Activated T-cell treated with anti-CD3 and anti-CD28 coated beads, Interleukin-2, amount 50 U/mL, for 72 hours (primary cell): ENCODE measurements around the gene ERC1. TPM values are rescaled to one million over a fixed set of nuclear protein-coding genes. Genes with fewer than 3 reads are reported as not detected.

ENCODE experiments used
- ATAC-seq, 2 donors: fragments of 150-1000 bp; cut with Tn5 transposase; replicated peaks in 1 of 2; 2 replicates each; pipeline ENCODE4 v1.10.0; 2021; ENCODE audit warnings: moderate library complexity in 2 of 2, mild to moderate bottlenecking in 1 of 2
- DNase-seq, 2 donors: peaks; one replicate each; pipeline ENCODE4 v3.0.0; 2021 to 2022; ENCODE audit warnings: mixed read lengths in 1 of 2
- H3K27ac Mint-ChIP-seq: one replicate; pipeline ENCODE4 v1.8.0; 2022; ENCODE audit warnings: mild to moderate bottlenecking, moderate library complexity, mixed read lengths
- H3K27me3 Mint-ChIP-seq: one replicate; pipeline ENCODE4 v1.8.0; 2022; ENCODE audit warnings: low read depth, mixed read lengths
- H3K36me3 Mint-ChIP-seq, 2 donors: one replicate each; pipeline ENCODE4 v1.8.0; 2022; ENCODE audit warnings: mixed read lengths in 2 of 2, mild to moderate bottlenecking in 1 of 2; ENCODE audit not compliant: insufficient read depth in 2 of 2
- H3K4me1 Mint-ChIP-seq: one replicate; pipeline ENCODE4 v1.8.0; 2022; ENCODE audit warnings: low read depth, mixed read lengths
- H3K4me3 Mint-ChIP-seq, 2 donors: one replicate each; pipeline ENCODE4 v1.8.0; 2022; ENCODE audit warnings: mild to moderate bottlenecking in 2 of 2, mixed read lengths in 2 of 2, moderate library complexity in 2 of 2
- H3K9me3 Mint-ChIP-seq, 2 donors: one replicate each; pipeline ENCODE4 v1.8.0; 2022; ENCODE audit warnings: mixed read lengths in 2 of 2
- total RNA-seq, 2 donors: library from RNA; stranded (reverse); gene quantifications; one replicate each; pipeline ENCODE4 v1.2.3, GENCODE V29; 2022

ERC1 gene
- total RNA-seq, 2 donors from 2014 or later: 27.5 to 28.9 TPM

- Mint-ChIP-seq H3K4me3 (no peak overlapping the region), H3K27ac (no peak overlapping the region)
Observed at GRCh38 chr12:1013618-1014489, 22.8 kb downstream of the ERC1 start.

GRCh38 chr12:1019283-1019682 is 28.3 kb downstream of the ERC1 start:
- H3K27me3 Mint-ChIP-seq: no peaks in the 10 kb centered on the region
- no peak for DNase-seq
- H3K27ac Mint-ChIP-seq: no peak overlapping the region
- H3K36me3 Mint-ChIP-seq: no peaks in the 10 kb centered on the region
- peaks cover 0 to 2% of the 10 kb centered on the region in 2 donors for H3K9me3 Mint-ChIP-seq
- H3K4me3 Mint-ChIP-seq: no peak overlapping the region
- peaks cover under 1% of the 10 kb centered on the region for H3K4me1 Mint-ChIP-seq
- no peak for ATAC-seq

More at GRCh38 chr12:1013618-1014489, 22.8 kb downstream of the ERC1 start:
- no peaks in the 10 kb centered on the region for H3K9me3 Mint-ChIP-seq
- peaks cover 6% of the 10 kb centered on the region for H3K4me1 Mint-ChIP-seq
- DNase-seq (no peak), ATAC-seq (no peak)
- peaks cover 0 to 1% of the 10 kb centered on the region in 2 donors for H3K36me3 Mint-ChIP-seq
- H3K27me3 Mint-ChIP-seq: no peaks in the 10 kb centered on the region

GRCh38 chr12:1020389-1020788 is 29.4 kb downstream of the ERC1 start:
- no peak for DNase-seq
- H3K27me3 Mint-ChIP-seq: no peaks in the 10 kb centered on the region
- peaks cover 0 to 2% of the 10 kb centered on the region in 2 donors for H3K9me3 Mint-ChIP-seq
- no peaks in the 10 kb centered on the region for H3K36me3 Mint-ChIP-seq
- H3K4me3 Mint-ChIP-seq: no peak overlapping the region
- H3K4me1 Mint-ChIP-seq: no peaks in the 10 kb centered on the region
- no peak for ATAC-seq
- no peak overlapping the region for H3K27ac Mint-ChIP-seq

- Mint-ChIP-seq H3K27ac (no peak overlapping the region), H3K9me3 (peaks cover 0 to 2% of the 10 kb centered on the region in 2 donors), H3K4me1 (no peaks in the 10 kb centered on the region), H3K27me3 (no peaks in the 10 kb centered on the region), H3K4me3 (no peak overlapping the region), H3K36me3 (no peaks in the 10 kb centered on the region)
- ATAC-seq (no peak), DNase-seq (no peak)
Observed at GRCh38 chr12:1022032-1022970, 31.3 kb downstream of the ERC1 start.

- ATAC-seq (no peak), DNase-seq (no peak)
- Mint-ChIP-seq H3K36me3 (peaks cover 2 to 6% of the 10 kb centered on the region in 2 donors), H3K4me1 (no peaks in the 10 kb centered on the region), H3K4me3 (no peak overlapping the region), H3K27me3 (no peaks in the 10 kb centered on the region), H3K27ac (no peak overlapping the region), H3K9me3 (no peaks in the 10 kb centered on the region)
Observed at GRCh38 chr12:1030779-1031178, 39.8 kb downstream of the ERC1 start.

- Mint-ChIP-seq H3K9me3 (no peaks in the 10 kb centered on the region), H3K36me3 (peaks cover 0 to 3% of the 10 kb centered on the region in 2 donors), H3K4me3 (no peak overlapping the region), H3K27me3 (no peaks in the 10 kb centered on the region), H3K27ac (no peak overlapping the region), H3K4me1 (no peaks in the 10 kb centered on the region)
- DNase-seq (no peak), ATAC-seq (no peak)
Observed at GRCh38 chr12:1034243-1034642, 43.2 kb downstream of the ERC1 start.

- ATAC-seq: no peak
- no peaks in the 10 kb centered on the region for H3K4me1 Mint-ChIP-seq
- H3K36me3 Mint-ChIP-seq: peaks cover 0 to 3% of the 10 kb centered on the region in 2 donors
- no peak overlapping the region for H3K27ac Mint-ChIP-seq
- no peaks in the 10 kb centered on the region for H3K9me3 Mint-ChIP-seq
- H3K27me3 Mint-ChIP-seq: no peaks in the 10 kb centered on the region
- DNase-seq: no peak
- no peak overlapping the region for H3K4me3 Mint-ChIP-seq
Observed at GRCh38 chr12:1034751-1035457, 43.9 kb downstream of the ERC1 start.

GRCh38 chr12:1041478-1041877 is 50.5 kb downstream of the ERC1 start:
- DNase-seq: no peak
- ATAC-seq: no peak
- Mint-ChIP-seq H3K27me3 (no peaks in the 10 kb centered on the region), H3K4me3 (no peak overlapping the region), H3K9me3 (no peaks in the 10 kb centered on the region), H3K27ac (no peak overlapping the region), H3K36me3 (peaks cover 0 to 3% of the 10 kb centered on the region in 2 donors), H3K4me1 (peaks cover 5% of the 10 kb centered on the region)

GRCh38 chr12:1044199-1044598 is 53.2 kb downstream of the ERC1 start:
- no peak for DNase-seq
- no peaks in the 10 kb centered on the region for H3K9me3 Mint-ChIP-seq
- no peaks in the 10 kb centered on the region for H3K27me3 Mint-ChIP-seq
- peaks cover 0 to 3% of the 10 kb centered on the region in 2 donors for H3K36me3 Mint-ChIP-seq
- no peak for ATAC-seq
- H3K27ac Mint-ChIP-seq: no peak overlapping the region
- H3K4me3 Mint-ChIP-seq: no peak overlapping the region
- peaks cover 5% of the 10 kb centered on the region for H3K4me1 Mint-ChIP-seq

- Mint-ChIP-seq H3K36me3 (peaks cover 0 to 3% of the 10 kb centered on the region in 2 donors), H3K9me3 (no peaks in the 10 kb centered on the region), H3K4me3 (no peak overlapping the region), H3K27ac (no peak overlapping the region), H3K4me1 (peaks cover 5% of the 10 kb centered on the region), H3K27me3 (no peaks in the 10 kb centered on the region)
- ATAC-seq (no peak), DNase-seq (no peak)
Observed at GRCh38 chr12:1044696-1045095, 53.7 kb downstream of the ERC1 start.

- Mint-ChIP-seq H3K27me3 (no peaks in the 10 kb centered on the region), H3K4me1 (peaks cover 5% of the 10 kb centered on the region), H3K4me3 (no peak overlapping the region), H3K9me3 (no peaks in the 10 kb centered on the region), H3K36me3 (peaks cover 0 to 3% of the 10 kb centered on the region in 2 donors), H3K27ac (no peak overlapping the region)
- ATAC-seq (no peak), DNase-seq (no peak)
Observed at GRCh38 chr12:1046727-1047126, 55.7 kb downstream of the ERC1 start.

GRCh38 chr12:1047898-1048660 is 57.1 kb downstream of the ERC1 start:
- H3K4me1 Mint-ChIP-seq: peaks cover 5% of the 10 kb centered on the region
- DNase-seq (no peak), ATAC-seq (no peak)
- no peaks in the 10 kb centered on the region for H3K9me3 Mint-ChIP-seq
- no peaks in the 10 kb centered on the region for H3K27me3 Mint-ChIP-seq
- no peaks in the 10 kb centered on the region for H3K36me3 Mint-ChIP-seq
- H3K27ac Mint-ChIP-seq: no peak overlapping the region
- no peak overlapping the region for H3K4me3 Mint-ChIP-seq
